Astrocyte (in vitro differentiated cells and primary cell): Measurements from ENCODE around the gene TIMM10.

ENCODE experiments used
- CTCF ChIP-seq: IDR thresholded peaks from 2 replicates; pipeline ENCODE4 v1.5.1; 2011; ENCODE audit warnings: low read depth, mild to moderate bottlenecking, inconsistent platforms, low read length, moderate library complexity; ENCODE audit not compliant: insufficient read depth
- EZH2 ChIP-seq: IDR thresholded peaks from 2 replicates; pipeline ENCODE4 v1.6.1; 2012; ENCODE audit warnings: mild to moderate bottlenecking, low read length, inconsistent platforms; ENCODE audit not compliant: insufficient read depth

GRCh38 chr11:57483562-57483918 is 47.0 kb downstream of the TIMM10 start:
- no peak for TF ChIP-seq CTCF
- no peak for TF ChIP-seq EZH2
